ENCODE results near the gene FASN.

DNA sequence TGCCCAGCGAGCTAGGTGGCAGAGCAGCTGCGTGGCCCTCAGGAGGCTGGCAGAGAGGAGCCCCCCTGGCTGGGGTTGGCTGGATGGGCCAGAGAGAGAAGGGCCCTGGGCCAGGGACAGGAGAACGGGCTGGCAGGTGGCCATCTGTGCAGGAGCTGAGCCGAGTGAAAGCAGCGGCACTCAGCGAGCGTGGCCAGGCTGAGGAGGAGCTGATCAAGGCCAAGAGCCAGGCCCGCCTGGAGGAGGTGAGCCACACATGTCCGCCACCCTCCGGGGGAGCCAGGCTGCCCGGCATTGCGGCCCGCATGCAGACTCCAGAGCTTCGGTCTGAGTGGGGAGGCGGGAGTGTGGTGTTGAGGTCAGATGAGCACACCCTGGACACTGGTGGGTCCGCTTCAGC is 68.6 kb downstream of the FASN start:
- TF ChIP-seq, protein P1, sequence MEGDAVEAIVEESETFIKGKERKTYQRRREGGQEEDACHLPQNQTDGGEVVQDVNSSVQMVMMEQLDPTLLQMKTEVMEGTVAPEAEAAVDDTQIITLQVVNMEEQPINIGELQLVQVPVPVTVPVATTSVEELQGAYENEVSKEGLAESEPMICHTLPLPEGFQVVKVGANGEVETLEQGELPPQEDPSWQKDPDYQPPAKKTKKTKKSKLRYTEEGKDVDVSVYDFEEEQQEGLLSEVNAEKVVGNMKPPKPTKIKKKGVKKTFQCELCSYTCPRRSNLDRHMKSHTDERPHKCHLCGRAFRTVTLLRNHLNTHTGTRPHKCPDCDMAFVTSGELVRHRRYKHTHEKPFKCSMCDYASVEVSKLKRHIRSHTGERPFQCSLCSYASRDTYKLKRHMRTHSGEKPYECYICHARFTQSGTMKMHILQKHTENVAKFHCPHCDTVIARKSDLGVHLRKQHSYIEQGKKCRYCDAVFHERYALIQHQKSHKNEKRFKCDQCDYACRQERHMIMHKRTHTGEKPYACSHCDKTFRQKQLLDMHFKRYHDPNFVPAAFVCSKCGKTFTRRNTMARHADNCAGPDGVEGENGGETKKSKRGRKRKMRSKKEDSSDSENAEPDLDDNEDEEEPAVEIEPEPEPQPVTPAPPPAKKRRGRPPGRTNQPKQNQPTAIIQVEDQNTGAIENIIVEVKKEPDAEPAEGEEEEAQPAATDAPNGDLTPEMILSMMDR (IDR thresholded peaks at IDR 0.05), result no peak
- TF ChIP-seq POLR2A (IDR thresholded peaks at IDR 0.05), result no peak

Measured in right lobe of liver (tissue), 4 donors.